Smooth muscle cell (in vitro differentiated cells): ENCODE results near the gene ASTL. TPM values are rescaled to one million over a fixed set of nuclear protein-coding genes. Genes with fewer than 3 reads are reported as not detected.

Experiments
- DNase-seq: peaks from one replicate; lab custom pipeline; 2025; ENCODE audit not compliant: unreplicated experiment; lab: John Stamatoyannopoulos, UW
- H2AFZ ChIP-seq: fragments of 200-600 bp; sonication (generic); 2 replicates; pipeline ENCODE4 v1.6.0; 2016; ENCODE audit warnings: antibody characterized with exemption, low read depth, mild to moderate bottlenecking
- H3F3A ChIP-seq: fragments of 200-600 bp; sonication (generic); 2 replicates; pipeline ENCODE4 v1.6.0; 2017; ENCODE audit warnings: antibody characterized with exemption, low read depth
- H3K27ac ChIP-seq: fragments of 200-600 bp; sonication (generic); 2 replicates; pipeline ENCODE4 v1.5.1; 2016; ENCODE audit warnings: low read depth, mild to moderate bottlenecking
- H3K27me3 ChIP-seq: fragments of 200-600 bp; sonication (generic); 2 replicates; pipeline ENCODE4 v1.6.1; 2016; ENCODE audit warnings: low read depth, mild to moderate bottlenecking
- H3K36me3 ChIP-seq: fragments of 200-600 bp; sonication (generic); 2 replicates; pipeline ENCODE4 v1.5.1; 2016; ENCODE audit warnings: low read depth
- H3K4me1 ChIP-seq: fragments of 200-600 bp; sonication (generic); 2 replicates; pipeline ENCODE4 v1.5.1; 2016; ENCODE audit warnings: low read depth
- H3K4me2 ChIP-seq: fragments of 200-600 bp; sonication (generic); 2 replicates; pipeline ENCODE4 v1.6.0; 2016; ENCODE audit warnings: mild to moderate bottlenecking
- H3K4me3 ChIP-seq: fragments of 200-600 bp; sonication (generic); 2 replicates; pipeline ENCODE4 v1.5.1; 2016; ENCODE audit warnings: mild to moderate bottlenecking
- H3K79me2 ChIP-seq: fragments of 200-600 bp; sonication (generic); 2 replicates; pipeline ENCODE4 v1.6.0; 2016; ENCODE audit warnings: low read depth, mild to moderate bottlenecking
- H3K9ac ChIP-seq: fragments of 200-600 bp; sonication (generic); 2 replicates; pipeline ENCODE4 v1.6.0; 2016; ENCODE audit warnings: low read depth
- H3K9me3 ChIP-seq: fragments of 200-600 bp; sonication (generic); replicated peaks from 2 replicates; pipeline ENCODE4 v1.5.1; 2016; ENCODE audit warnings: low read depth
- H4K20me1 ChIP-seq: fragments of 200-600 bp; sonication (generic); 2 replicates; pipeline ENCODE4 v1.6.0; 2016; ENCODE audit warnings: low read depth
- CTCF ChIP-seq: fragments of 200-600 bp; sonication (generic); IDR thresholded peaks from 2 replicates; pipeline ENCODE4 v1.5.1; 2017; ENCODE audit warnings: borderline replicate concordance, mild to moderate bottlenecking, antibody characterized with exemption; ENCODE audit not compliant: insufficient read depth, poor library complexity, severe bottlenecking
- WGBS: methylation state at CpG from one replicate; pipeline ENCODE4 v1.1.7; 2016; ENCODE audit warnings: low lambda C conversion rate; 5-methylcytosine and 5-hydroxymethylcytosine counted together
- polyA plus RNA-seq: library from polyadenylated mRNA; unstranded; fragments of >200 nt; fragmentation: Nextera tagmentation; extraction: Ambion mirVana; gene quantifications from 2 replicates; pipeline ENCODE4 v1.2.1, GENCODE V29; 2016
- total RNA-seq: library from RNA; depleted of rRNA; stranded (reverse); fragments of >200 nt; gene quantifications from 2 replicates; pipeline ENCODE4 v1.2.3, GENCODE V29; 2014

ASTL gene
- total and polyA plus RNA-seq, 2 experiments from 2014 or later = 0.40 TPM; not detected in 1

GRCh38 chr2:96144481-96145035, 6.3 kb upstream of the ASTL start:
- Histone ChIP-seq H3K79me2 (no peaks in the 10 kb centered on the region), H3K27me3 (no peaks in the 10 kb centered on the region), H3K36me3 (no peaks in the 10 kb centered on the region), H3K4me2 (peak overlapping the region; percentile 88), H3K27ac (no peak overlapping the region), H4K20me1 (peaks cover 11% of the 10 kb centered on the region), H3K4me3 (peak overlapping the region; percentile 54), H3K9me3 (no peaks in the 10 kb centered on the region), H3K9ac (no peak overlapping the region), H2AFZ (no peak overlapping the region), H3K4me1 (peaks cover 4% of the 10 kb centered on the region), H3F3A (no peaks in the 10 kb centered on the region)
- no peak for DNase-seq
- no peak for TF ChIP-seq CTCF
- 13% methylated on average over 32 of the region's 35 CpGs for WGBS

- no peaks in the 10 kb centered on the region for H3K36me3 ChIP-seq
- H3F3A ChIP-seq = no peaks in the 10 kb centered on the region
- H3K4me3 ChIP-seq = peak overlapping the region; percentile 54
- peak overlapping the region; percentile 88 for H3K4me2 ChIP-seq
- no peak for DNase-seq
- H4K20me1 ChIP-seq = peaks cover 11% of the 10 kb centered on the region
- H3K27me3 ChIP-seq = no peaks in the 10 kb centered on the region
- no peaks in the 10 kb centered on the region for H3K79me2 ChIP-seq
- no peak overlapping the region for H3K27ac ChIP-seq
- no peak overlapping the region for H3K9ac ChIP-seq
- H3K9me3 ChIP-seq = no peaks in the 10 kb centered on the region
- no peak overlapping the region for H2AFZ ChIP-seq
- H3K4me1 ChIP-seq = peaks cover 4% of the 10 kb centered on the region
- no peak for TF ChIP-seq CTCF
- 79% methylated on average over 23 of the region's 23 CpGs for WGBS
These were observed 5.7 kb upstream of the ASTL start for GRCh38 chr2:96143848-96144480.

GRCh38 chr2:96143231-96143847, 5.0 kb upstream of the ASTL start:
- TF ChIP-seq CTCF = no peak
- Histone ChIP-seq H3K79me2 (no peaks in the 10 kb centered on the region), H3K4me3 (no peak overlapping the region), H2AFZ (no peak overlapping the region), H3K4me2 (peak overlapping the region; percentile 88), H3K4me1 (peaks cover 4% of the 10 kb centered on the region), H3K27ac (no peak overlapping the region), H3K9me3 (no peaks in the 10 kb centered on the region), H3K36me3 (no peaks in the 10 kb centered on the region), H3F3A (no peaks in the 10 kb centered on the region), H3K9ac (no peak overlapping the region), H3K27me3 (no peaks in the 10 kb centered on the region), H4K20me1 (peaks cover 11% of the 10 kb centered on the region)
- no peak for DNase-seq
- WGBS = 89% methylated on average over 10 of the region's 10 CpGs
